ENCODE results near the gene PPP1R13L. TPM values are rescaled to one million over a fixed set of nuclear protein-coding genes. Genes with fewer than 3 reads are reported as not detected.

PPP1R13L gene
- total RNA-seq, 1 experiment from 2014 or later = 27.5 TPM

- H3K36me3 Mint-ChIP-seq = no peaks in the 10 kb centered on the region
- no peak for TF ChIP-seq ZNF138 (CRISPR knock-in tag; conservative IDR thresholded peaks at IDR 0.05)
- TF ChIP-seq ATF3 (CRISPR knock-in tag; conservative IDR thresholded peaks at IDR 0.05) = no peak
- no peak for TF ChIP-seq TP53 (CRISPR knock-in tag; IDR thresholded peaks at IDR 0.05)
- peak; percentile 23; the same call in 1 of the 2 replicates for TF ChIP-seq ZNF121 (CRISPR knock-in tag; IDR thresholded peaks at IDR 0.05)
- no peaks in the 10 kb centered on the region for H3K9me3 Mint-ChIP-seq
- peaks cover 72% of the 10 kb centered on the region for H3K27me3 Mint-ChIP-seq (ENCODE audit: low read depth)
- H3K27ac Mint-ChIP-seq = no peak overlapping the region
- POLR2A ChIA-PET = no interaction called here
- DNase-seq (ENCODE audit: low spot score) = no peak
- ATAC-seq = no peak
- CTCF ChIA-PET = interaction anchor here (1.3 to 4.8 kb wide), 6 partner anchors 9 to 46 kb away, joined by 4 to 22 read pairs (median 8); no protein-coding TSS in a partner anchor
- H3K4me1 Mint-ChIP-seq = peaks cover 24% of the 10 kb centered on the region
- H3K4me3 Mint-ChIP-seq = no peak overlapping the region
Measured at GRCh38 chr19:45448425-45448756, 43.5 kb upstream of the PPP1R13L start.

GRCh38 chr19:45446944-45447343, 42.1 kb upstream of the PPP1R13L start:
- no peak for ATAC-seq
- H3K4me1 Mint-ChIP-seq = peaks cover 34% of the 10 kb centered on the region
- CTCF ChIA-PET = interaction anchor here (0.8 to 4.8 kb wide), 7 partner anchors 7 to 45 kb away, joined by 3 to 22 read pairs (median 5); no protein-coding TSS in a partner anchor

More at GRCh38 chr19:45446944-45447343, 42.1 kb upstream of the PPP1R13L start:
- TF ChIP-seq ZNF396 (CRISPR knock-in tag; IDR thresholded peaks at IDR 0.05; ENCODE audit: borderline replicate concordance) = no peak
- TF ChIP-seq USF1 (CRISPR knock-in tag; IDR thresholded peaks at IDR 0.05) = no peak
- TF ChIP-seq STAT6 (CRISPR knock-in tag; conservative IDR thresholded peaks at IDR 0.05; ENCODE audit: low read depth) = no peak
- no peak for TF ChIP-seq GRHL2 (CRISPR knock-in tag; IDR thresholded peaks at IDR 0.05; ENCODE audit: insufficient replicate concordance, severe bottlenecking)
- no peak for TF ChIP-seq AFF4 (CRISPR knock-in tag; IDR thresholded peaks at IDR 0.05; ENCODE audit: borderline replicate concordance)
- TF ChIP-seq ZNF121 (CRISPR knock-in tag; IDR thresholded peaks at IDR 0.05) = no peak
- Mint-ChIP-seq H3K9me3 (no peaks in the 10 kb centered on the region), H3K36me3 (no peaks in the 10 kb centered on the region), H3K4me3 (no peak overlapping the region), H3K27me3 (ENCODE audit: low read depth) (peaks cover 69% of the 10 kb centered on the region), H3K27ac (no peak overlapping the region)
- no peak for DNase-seq (ENCODE audit: low spot score)
- POLR2A ChIA-PET = interaction anchor here (0.7 to 1.3 kb wide), 2 partner anchors 22 to 287 kb away, joined by 3 to 9 read pairs; no protein-coding TSS in a partner anchor

Data from WTC11 (cell line).